DOHH2 (cell line): ENCODE measurements around the gene IL17RA.
A peak's percentile ranks its signal among the peaks of the same experiment; 100 is the strongest.

ENCODE experiments used
- H3F3A ChIP-seq: fragments of 200-600 bp; sonication (generic), shearing (Covaris generic); 2 replicates; pipeline ENCODE4 v1.6.0; 2016; ENCODE audit warnings: antibody characterized with exemption, mild to moderate bottlenecking; ENCODE audit not compliant: control insufficient read depth, insufficient read depth
- H3K27ac ChIP-seq: fragments of 200-600 bp; sonication (generic); 2 replicates; pipeline ENCODE4 v1.5.1; 2014; ENCODE audit warnings: low read depth, mild to moderate bottlenecking, low read length, moderate library complexity
- H3K27me3 ChIP-seq: fragments of 200-600 bp; sonication (generic); 2 replicates; pipeline ENCODE4 v1.6.1; 2014; ENCODE audit warnings: mild to moderate bottlenecking, low read length, mixed read lengths; ENCODE audit not compliant: control insufficient read depth
- H3K36me3 ChIP-seq: fragments of 200-600 bp; sonication (generic); 2 replicates; pipeline ENCODE4 v1.6.1; 2014; ENCODE audit warnings: mild to moderate bottlenecking, low read length, moderate library complexity, mixed read lengths; ENCODE audit not compliant: control insufficient read depth
- H3K4me1 ChIP-seq: fragments of 200-600 bp; sonication (generic); 2 replicates; pipeline ENCODE4 v1.6.1; 2014; ENCODE audit warnings: mild to moderate bottlenecking, low read length, mixed read lengths; ENCODE audit not compliant: control insufficient read depth
- H3K4me2 ChIP-seq: fragments of 200-600 bp; sonication (generic); 2 replicates; pipeline ENCODE4 v1.6.0; 2014; ENCODE audit warnings: mild to moderate bottlenecking, low read length, moderate library complexity
- H3K4me3 ChIP-seq: fragments of 200-600 bp; sonication (generic); 2 replicates; pipeline ENCODE4 v1.5.1; 2014; ENCODE audit warnings: mild to moderate bottlenecking, low read length, mixed read lengths
- H3K79me2 ChIP-seq: fragments of 200-600 bp; sonication (generic); 2 replicates; pipeline ENCODE4 v1.6.1; 2014; ENCODE audit warnings: mild to moderate bottlenecking, low read length, mixed read lengths; ENCODE audit not compliant: control insufficient read depth
- H3K9me2 ChIP-seq: fragments of 200-600 bp; sonication (generic); replicated peaks from 2 replicates; pipeline ENCODE4 v1.6.1; 2014; ENCODE audit warnings: mild to moderate bottlenecking, low read length, mixed read lengths; ENCODE audit not compliant: control insufficient read depth
- H3K9me3 ChIP-seq: fragments of 200-600 bp; sonication (generic); 2 replicates; pipeline ENCODE4 v1.6.1; 2014; ENCODE audit warnings: antibody characterized with exemption, low read length, mixed read lengths; ENCODE audit not compliant: control insufficient read depth, insufficient read depth
- H4K20me1 ChIP-seq: fragments of 200-600 bp; sonication (generic); 2 replicates; pipeline ENCODE4 v1.6.0; 2014; ENCODE audit warnings: low read depth, mild to moderate bottlenecking, antibody characterized with exemption, low read length, moderate library complexity; ENCODE audit not compliant: control insufficient read depth, insufficient read depth
- CTCF ChIP-seq: fragments of 200-600 bp; sonication (generic); IDR thresholded peaks from one replicate; pipeline ENCODE4 v1.5.1; 2014; ENCODE audit warnings: antibody characterized with exemption, mild to moderate bottlenecking, low read depth, low read length; ENCODE audit not compliant: poor library complexity, severe bottlenecking
- EZH2phosphoT487 ChIP-seq: fragments of 200-600 bp; sonication (generic); IDR thresholded peaks from 2 replicates; pipeline ENCODE4 v1.6.1; 2017; ENCODE audit warnings: borderline replicate concordance, mild to moderate bottlenecking, antibody characterized with exemption, low read length, moderate library complexity, mixed read lengths

The IL17RA gene

GRCh38 chr22:17115236-17115635 is 30.4 kb downstream of the IL17RA start:
- no peak for TF ChIP-seq EZH2phosphoT487
- no peak overlapping the region for H3K27ac ChIP-seq
- peaks cover 53% of the 10 kb centered on the region for H3K4me1 ChIP-seq
- H4K20me1 ChIP-seq, result no peaks in the 10 kb centered on the region
- H3K4me3 ChIP-seq, result no peak overlapping the region
- H3K4me2 ChIP-seq, result 0 out of 2 replicates have a peak overlapping the region, but pooled peaks have one; percentile 72
- no peaks in the 10 kb centered on the region for H3K36me3 ChIP-seq
- H3K9me3 ChIP-seq, result no peaks in the 10 kb centered on the region
- H3K27me3 ChIP-seq, result no peaks in the 10 kb centered on the region
- H3F3A ChIP-seq, result peaks cover 13% of the 10 kb centered on the region
- no peaks in the 10 kb centered on the region for H3K79me2 ChIP-seq
- H3K9me2 ChIP-seq, result no peaks in the 10 kb centered on the region

- Histone ChIP-seq H3K9me3 (no peaks in the 10 kb centered on the region), H3K36me3 (no peaks in the 10 kb centered on the region), H4K20me1 (no peaks in the 10 kb centered on the region), H3K27ac (0 out of 2 replicates have a peak overlapping the region, but pooled peaks have one; percentile 3), H3K4me2 (peak overlapping the region; percentile 72), H3K4me1 (peaks cover 53% of the 10 kb centered on the region), H3K79me2 (no peaks in the 10 kb centered on the region), H3K27me3 (no peaks in the 10 kb centered on the region), H3K4me3 (no peak overlapping the region), H3F3A (peaks cover 13% of the 10 kb centered on the region), H3K9me2 (no peaks in the 10 kb centered on the region)
- TF ChIP-seq CTCF, result no peak
- no peak for TF ChIP-seq EZH2phosphoT487
These were observed 31.3 kb downstream of the IL17RA start for GRCh38 chr22:17115945-17116565.

- no peak for TF ChIP-seq CTCF
- no peak for TF ChIP-seq EZH2phosphoT487
- H3K79me2 ChIP-seq, result no peaks in the 10 kb centered on the region
- no peaks in the 10 kb centered on the region for H3K36me3 ChIP-seq
- H3K9me3 ChIP-seq, result no peaks in the 10 kb centered on the region
- H3K4me2 ChIP-seq, result peak overlapping the region; percentile 72
- H4K20me1 ChIP-seq, result no peaks in the 10 kb centered on the region
- H3K9me2 ChIP-seq, result no peaks in the 10 kb centered on the region
- H3K27ac ChIP-seq, result peak overlapping the region; percentile 63
- H3K4me3 ChIP-seq, result no peak overlapping the region
- no peaks in the 10 kb centered on the region for H3K27me3 ChIP-seq
- peaks cover 13% of the 10 kb centered on the region for H3F3A ChIP-seq
- peaks cover 53% of the 10 kb centered on the region for H3K4me1 ChIP-seq
These were observed 32.0 kb downstream of the IL17RA start for GRCh38 chr22:17116572-17117330.

- no peaks in the 10 kb centered on the region for H4K20me1 ChIP-seq
- TF ChIP-seq CTCF (no peak), EZH2phosphoT487 (no peak)
- H3K4me1 ChIP-seq, result peaks cover 53% of the 10 kb centered on the region
- H3K27ac ChIP-seq, result peak overlapping the region; percentile 63
- no peaks in the 10 kb centered on the region for H3K9me2 ChIP-seq
- peaks cover 13% of the 10 kb centered on the region for H3F3A ChIP-seq
- no peaks in the 10 kb centered on the region for H3K27me3 ChIP-seq
- H3K36me3 ChIP-seq, result no peaks in the 10 kb centered on the region
- H3K4me3 ChIP-seq, result peak overlapping the region; percentile 57
- H3K4me2 ChIP-seq, result peak overlapping the region; percentile 72
- no peaks in the 10 kb centered on the region for H3K9me3 ChIP-seq
- H3K79me2 ChIP-seq, result no peaks in the 10 kb centered on the region
These were observed 32.6 kb downstream of the IL17RA start for GRCh38 chr22:17117400-17117799.
